ENCODE results near the gene CFP.

CFP gene

DNA sequence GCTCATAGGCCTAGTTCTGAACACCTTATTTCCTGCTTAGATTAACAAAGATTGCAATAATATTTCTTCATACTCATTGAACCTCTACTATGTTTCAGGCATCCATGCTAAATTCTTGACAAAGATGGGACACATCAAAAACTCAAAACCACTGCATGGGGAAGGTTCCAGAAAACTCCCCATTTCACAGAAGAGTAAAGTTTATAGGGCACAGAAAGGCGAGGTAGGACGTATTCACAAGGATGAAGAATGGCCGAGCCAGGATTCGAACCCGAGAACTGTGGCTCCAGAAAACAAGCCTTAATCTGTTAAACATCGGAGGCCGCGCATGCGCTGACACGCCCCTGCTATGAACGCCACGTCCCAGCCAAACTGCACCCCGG is 28.6 kb upstream of the CFP start:
- H3K4me1 ChIP-seq (ENCODE audit: low read depth, poor library complexity, severe bottlenecking) = peaks cover 11% of the 10 kb centered on the region
- 0 out of 2 replicates have a peak overlapping the region, but pooled peaks have one; percentile 47 for H2AFZ ChIP-seq (ENCODE audit: low read depth)
- no peaks in the 10 kb centered on the region for H3K27me3 ChIP-seq (ENCODE audit: insufficient read depth, low read depth)
- H4K20me1 ChIP-seq (ENCODE audit: insufficient read depth) = no peaks in the 10 kb centered on the region
- H3K27ac ChIP-seq = peak overlapping the region; percentile 97; the same call in 1 of the 2 replicates
- TF ChIP-seq, protein P1, sequence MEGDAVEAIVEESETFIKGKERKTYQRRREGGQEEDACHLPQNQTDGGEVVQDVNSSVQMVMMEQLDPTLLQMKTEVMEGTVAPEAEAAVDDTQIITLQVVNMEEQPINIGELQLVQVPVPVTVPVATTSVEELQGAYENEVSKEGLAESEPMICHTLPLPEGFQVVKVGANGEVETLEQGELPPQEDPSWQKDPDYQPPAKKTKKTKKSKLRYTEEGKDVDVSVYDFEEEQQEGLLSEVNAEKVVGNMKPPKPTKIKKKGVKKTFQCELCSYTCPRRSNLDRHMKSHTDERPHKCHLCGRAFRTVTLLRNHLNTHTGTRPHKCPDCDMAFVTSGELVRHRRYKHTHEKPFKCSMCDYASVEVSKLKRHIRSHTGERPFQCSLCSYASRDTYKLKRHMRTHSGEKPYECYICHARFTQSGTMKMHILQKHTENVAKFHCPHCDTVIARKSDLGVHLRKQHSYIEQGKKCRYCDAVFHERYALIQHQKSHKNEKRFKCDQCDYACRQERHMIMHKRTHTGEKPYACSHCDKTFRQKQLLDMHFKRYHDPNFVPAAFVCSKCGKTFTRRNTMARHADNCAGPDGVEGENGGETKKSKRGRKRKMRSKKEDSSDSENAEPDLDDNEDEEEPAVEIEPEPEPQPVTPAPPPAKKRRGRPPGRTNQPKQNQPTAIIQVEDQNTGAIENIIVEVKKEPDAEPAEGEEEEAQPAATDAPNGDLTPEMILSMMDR (conservative IDR thresholded peaks at IDR 0.05; ENCODE audit: low read depth, low read length) = no peak
- no peak overlapping the region for H3K4me3 ChIP-seq (IDR thresholded peaks at IDR 0.05; ENCODE audit: insufficient read depth, low read depth, low read length)
- H3K79me2 ChIP-seq (ENCODE audit: insufficient read depth, low read depth) = no peaks in the 10 kb centered on the region
- peak overlapping the region; percentile 94 for H3K4me2 ChIP-seq
- no peaks in the 10 kb centered on the region for H3K36me3 ChIP-seq (ENCODE audit: insufficient read depth)
- peak overlapping the region; percentile 39; the same call in 1 of the 2 replicates for H3K9ac ChIP-seq

- TF ChIP-seq, protein P1 (conservative IDR thresholded peaks at IDR 0.05; ENCODE audit: low read depth, low read length) = peak; percentile 0; the same call in 1 of the 2 replicates
- Histone ChIP-seq H2AFZ (ENCODE audit: low read depth) (peak overlapping the region; percentile 64; the same call in 1 of the 2 replicates), H3K27ac (peak overlapping the region; percentile 29; the same call in 1 of the 2 replicates), H3K27me3 (ENCODE audit: insufficient read depth, low read depth) (no peaks in the 10 kb centered on the region), H4K20me1 (ENCODE audit: insufficient read depth) (no peaks in the 10 kb centered on the region), H3K4me3 (IDR thresholded peaks at IDR 0.05; ENCODE audit: insufficient read depth, low read depth, low read length) (no peak overlapping the region), H3K4me1 (ENCODE audit: low read depth, poor library complexity, severe bottlenecking) (peaks cover 21% of the 10 kb centered on the region), H3K4me2 (peak overlapping the region; percentile 71), H3K9ac (peak overlapping the region; percentile 20; the same call in 1 of the 2 replicates), H3K36me3 (ENCODE audit: insufficient read depth) (no peaks in the 10 kb centered on the region), H3K79me2 (ENCODE audit: insufficient read depth, low read depth) (peaks cover 16% of the 10 kb centered on the region)
These were observed 21.5 kb upstream of the CFP start for GRCh38 chrX:47651043-47651905.

- Histone ChIP-seq H3K79me2 (ENCODE audit: insufficient read depth, low read depth) (peaks cover 16% of the 10 kb centered on the region), H3K4me3 (IDR thresholded peaks at IDR 0.05; ENCODE audit: insufficient read depth, low read depth, low read length) (no peak within 1 kb of the TSS), H3K27ac (peak within 1 kb of the TSS; percentile 29; the same call in 1 of the 2 replicates), H3K36me3 (ENCODE audit: insufficient read depth) (no peaks in the 10 kb centered on the region), H3K4me2 (peak within 1 kb of the TSS; percentile 71), H4K20me1 (ENCODE audit: insufficient read depth) (no peaks in the 10 kb centered on the region), H3K9ac (peak within 1 kb of the TSS; percentile 64; the same call in 1 of the 2 replicates), H3K4me1 (ENCODE audit: low read depth, poor library complexity, severe bottlenecking) (peaks cover 21% of the 10 kb centered on the region), H3K27me3 (ENCODE audit: insufficient read depth, low read depth) (no peaks in the 10 kb centered on the region), H2AFZ (ENCODE audit: low read depth) (peak within 1 kb of the TSS; percentile 64; the same call in 1 of the 2 replicates)
- TF ChIP-seq, protein P1 (conservative IDR thresholded peaks at IDR 0.05; ENCODE audit: low read depth, low read length) = 0 out of 2 replicates have a peak, but pooled peaks have one; percentile 27
These were observed 20.7 kb upstream of the CFP start, which contains the start of gene ELK1 for GRCh38 chrX:47650164-47651042. Gene ELK1, minus strand, starts transcription at chrX:47650563. Its CDS starts 9,122 bp downstream, at chrX:47641441.

DNA sequence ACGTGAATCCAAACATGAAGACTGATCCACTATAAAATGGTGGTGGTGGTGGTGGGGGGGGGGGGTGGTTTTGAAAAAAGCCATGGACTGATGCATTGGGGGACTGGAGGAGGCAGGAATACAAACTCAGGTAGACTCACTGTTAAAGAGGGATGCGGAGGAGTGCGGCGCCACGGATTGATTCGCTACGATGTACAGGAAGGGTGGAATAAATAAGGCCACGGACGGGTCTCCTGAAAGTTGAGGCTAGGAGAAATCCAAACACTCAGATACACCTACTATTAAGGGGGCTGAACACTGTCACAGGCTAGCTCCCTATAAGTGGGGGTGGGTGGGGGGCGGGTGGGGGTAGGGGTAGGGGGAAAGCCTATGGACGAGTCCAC is 20.0 kb upstream of the CFP start:
- no peak overlapping the region for H2AFZ ChIP-seq (ENCODE audit: low read depth)
- no peaks in the 10 kb centered on the region for H3K36me3 ChIP-seq (ENCODE audit: insufficient read depth)
- H3K27me3 ChIP-seq (ENCODE audit: insufficient read depth, low read depth) = no peaks in the 10 kb centered on the region
- H4K20me1 ChIP-seq (ENCODE audit: insufficient read depth) = no peaks in the 10 kb centered on the region
- H3K4me1 ChIP-seq (ENCODE audit: low read depth, poor library complexity, severe bottlenecking) = peaks cover 21% of the 10 kb centered on the region
- no peak overlapping the region; the same call in 1 of the 2 replicates for H3K9ac ChIP-seq
- TF ChIP-seq, protein P1 (conservative IDR thresholded peaks at IDR 0.05; ENCODE audit: low read depth, low read length) = no peak
- H3K27ac ChIP-seq = no peak overlapping the region
- peak overlapping the region; percentile 45; the same call in 1 of the 2 replicates for H3K4me2 ChIP-seq
- H3K4me3 ChIP-seq (IDR thresholded peaks at IDR 0.05; ENCODE audit: insufficient read depth, low read depth, low read length) = no peak overlapping the region
- H3K79me2 ChIP-seq (ENCODE audit: insufficient read depth, low read depth) = peaks cover 16% of the 10 kb centered on the region

All from KMS-11 (cell line).